GM19452 (cell line): ENCODE data around the gene DNAH2.
A peak's percentile ranks its signal among the peaks of the same experiment; 100 is the strongest.
"Not testable (repeated sequence)": the region's sequence is repeated elsewhere in the genome, so short reads cannot be mapped to it uniquely, and the experiment has no call there.

Experiments used
- ATAC-seq: cut with Tn5 transposase; IDR thresholded peaks from one replicate; pipeline ENCODE4 v1.9.1; 2021; ENCODE audit not compliant: unreplicated experiment

Gene DNAH2

DNA sequence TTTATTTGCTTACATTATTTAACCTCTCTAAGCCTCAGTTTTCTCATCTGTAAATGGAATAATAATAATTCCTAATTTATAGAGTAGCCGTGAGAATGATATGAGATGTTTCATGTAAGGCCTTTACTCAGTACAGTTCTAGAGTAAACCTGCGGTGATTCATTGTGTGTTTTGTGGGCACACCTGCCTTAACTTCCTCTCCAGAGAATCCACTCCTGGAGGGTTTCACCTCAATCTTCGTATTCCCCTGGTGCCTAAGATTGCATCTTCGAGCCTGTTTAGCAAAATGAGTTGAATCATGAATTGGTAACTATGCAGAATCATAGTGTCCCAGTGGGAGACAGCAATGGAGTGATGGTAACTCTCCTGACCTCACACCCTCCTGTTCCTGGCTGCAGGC is 52.3 kb downstream of the DNAH2 start:
- no peak for ATAC-seq

DNA sequence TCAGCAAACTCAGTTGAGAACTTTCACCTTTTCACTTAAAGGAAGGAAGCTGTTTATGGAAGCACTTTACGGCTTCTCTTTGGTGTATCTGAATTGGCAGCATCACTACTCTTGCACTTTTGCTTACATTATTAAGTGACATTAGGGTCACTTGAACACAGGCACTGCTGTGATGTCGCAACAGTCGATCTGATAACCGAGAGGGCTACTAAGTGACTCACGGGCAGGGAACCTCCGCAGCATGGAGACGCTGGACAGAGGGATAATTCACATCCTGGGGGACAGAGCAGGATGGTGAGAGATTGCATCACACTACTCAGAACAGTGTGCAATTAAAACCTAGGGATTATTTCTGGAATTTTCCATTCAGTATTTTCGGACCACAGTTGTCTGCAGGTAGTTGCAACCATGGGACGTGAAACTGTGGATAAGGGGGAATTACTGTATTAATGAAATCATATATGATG is 56.5 kb downstream of the DNAH2 start:
- no peak for ATAC-seq

GRCh38 chr17:7775051-7775450 is 57.5 kb downstream of the DNAH2 start:
- no peak for ATAC-seq

DNA sequence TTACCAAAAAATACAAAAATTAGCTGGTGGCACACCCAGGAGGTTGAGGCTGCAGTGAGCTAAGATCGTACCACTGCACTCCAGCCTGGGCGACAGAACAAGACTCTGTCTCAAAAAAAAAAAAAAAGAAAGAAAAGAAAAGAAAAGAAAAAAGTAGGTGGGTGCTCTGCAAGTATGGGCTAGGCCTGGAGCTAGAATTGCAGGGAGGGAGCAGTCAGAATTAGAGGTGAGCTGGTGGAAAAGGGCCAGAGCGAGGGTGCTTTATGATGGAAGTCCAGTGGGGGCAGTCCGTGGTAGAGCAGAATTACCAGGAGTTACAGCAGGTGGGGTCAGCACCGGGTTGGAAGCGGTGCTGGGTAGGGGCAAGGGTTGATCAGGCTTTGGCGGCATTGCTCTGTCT is 59.5 kb downstream of the DNAH2 start:
- ATAC-seq: no peak

DNA sequence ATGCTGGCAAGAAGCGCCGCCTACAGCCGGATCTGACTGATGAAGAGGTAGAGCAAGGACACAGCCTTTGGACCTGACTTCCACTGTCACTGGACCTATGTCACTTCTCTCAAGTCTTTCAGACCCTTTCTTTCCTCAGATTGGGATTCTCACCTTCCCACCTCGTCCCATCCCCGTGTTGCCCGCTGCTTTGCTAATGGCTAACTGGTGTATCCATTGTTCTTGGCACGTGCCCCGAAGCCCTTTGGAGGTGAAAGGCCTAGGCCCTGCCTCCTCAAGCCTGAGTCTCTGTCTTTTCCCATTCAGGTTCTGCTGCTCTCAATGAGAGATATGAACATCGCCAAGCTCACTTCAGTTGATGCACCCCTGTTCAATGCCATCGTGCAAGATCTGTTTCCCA is 63.2 kb downstream of the DNAH2 start:
- ATAC-seq: no peak

DNA sequence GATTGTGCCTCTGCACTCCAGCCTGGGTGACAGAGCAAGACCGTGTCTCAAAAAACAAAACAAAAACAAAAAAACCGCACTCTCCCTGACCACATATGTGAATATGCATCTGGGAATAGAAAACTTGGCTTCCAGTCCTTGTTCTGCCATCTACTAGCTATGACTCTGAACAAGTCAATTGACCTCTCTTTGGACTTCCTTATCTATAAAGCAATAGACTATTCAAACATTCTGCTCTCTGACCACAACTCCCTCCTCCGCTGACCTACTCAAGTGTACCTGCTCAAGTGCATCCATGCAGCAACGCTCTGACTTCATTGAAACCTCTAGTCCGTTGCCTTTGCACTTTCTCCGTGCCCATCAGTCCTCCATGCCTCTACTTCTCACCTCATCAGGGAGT is 63.9 kb downstream of the DNAH2 start:
- peak; percentile 60 for ATAC-seq

- no peak for ATAC-seq
Measured at GRCh38 chr17:7782240-7782639, 64.7 kb downstream of the DNAH2 start.

GRCh38 chr17:7786866-7787265 is 69.3 kb downstream of the DNAH2 start:
- ATAC-seq: no peak

DNA sequence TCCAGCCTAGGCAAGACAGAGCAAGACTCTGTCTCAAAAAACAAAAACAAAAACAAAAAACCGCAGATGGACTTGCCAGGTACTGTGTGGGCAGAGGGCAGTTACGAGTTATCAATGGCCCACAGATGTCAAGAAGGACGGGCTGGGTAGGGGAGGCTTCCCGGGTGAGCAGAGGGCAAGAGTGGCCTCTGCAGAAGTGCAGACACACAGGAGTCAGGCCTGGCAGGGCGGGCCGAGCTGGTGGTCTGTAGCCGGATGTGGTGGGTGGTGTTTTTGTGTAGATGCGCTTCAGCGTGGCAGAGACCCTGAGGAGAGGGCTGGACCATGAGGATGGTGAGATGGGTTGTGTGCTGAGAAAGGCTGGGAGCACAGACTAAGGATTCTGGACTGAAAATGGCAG is 71.6 kb downstream of the DNAH2 start:
- ATAC-seq: no peak

- ATAC-seq: no peak
Measured at GRCh38 chr17:7790150-7790549, 72.6 kb downstream of the DNAH2 start.

- ATAC-seq: no peak
Measured at GRCh38 chr17:7792611-7793010, 75.1 kb downstream of the DNAH2 start.

DNA sequence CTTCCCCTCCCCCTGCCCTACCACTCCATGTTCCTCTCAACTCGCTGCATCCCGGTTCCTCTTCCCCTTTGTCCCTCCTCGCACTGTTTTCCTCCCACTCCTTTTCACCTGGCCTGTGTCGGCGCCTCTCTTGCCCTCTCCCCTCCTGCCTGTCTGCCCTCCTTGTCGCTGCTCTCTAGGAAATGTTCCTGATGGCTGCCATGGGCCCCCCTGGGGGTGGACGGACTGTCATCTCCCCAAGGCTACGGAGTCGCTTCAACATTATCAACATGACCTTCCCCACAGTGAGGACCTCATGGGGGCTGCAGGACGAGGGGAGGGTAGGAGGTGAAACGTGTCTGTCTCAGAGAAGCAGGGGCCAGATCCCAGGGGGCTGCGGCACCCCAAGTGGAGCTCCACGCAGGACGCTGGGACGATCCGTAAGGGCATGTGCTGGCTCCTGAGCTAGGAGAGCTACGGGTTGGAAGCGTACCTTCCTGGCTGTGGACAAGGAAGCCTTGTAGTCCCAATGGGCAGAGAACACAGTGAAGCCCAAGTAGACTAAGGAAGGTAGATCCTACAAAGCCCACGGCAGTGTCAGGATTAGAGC is 76.6 kb downstream of the DNAH2 start:
- ATAC-seq: no peak

DNA sequence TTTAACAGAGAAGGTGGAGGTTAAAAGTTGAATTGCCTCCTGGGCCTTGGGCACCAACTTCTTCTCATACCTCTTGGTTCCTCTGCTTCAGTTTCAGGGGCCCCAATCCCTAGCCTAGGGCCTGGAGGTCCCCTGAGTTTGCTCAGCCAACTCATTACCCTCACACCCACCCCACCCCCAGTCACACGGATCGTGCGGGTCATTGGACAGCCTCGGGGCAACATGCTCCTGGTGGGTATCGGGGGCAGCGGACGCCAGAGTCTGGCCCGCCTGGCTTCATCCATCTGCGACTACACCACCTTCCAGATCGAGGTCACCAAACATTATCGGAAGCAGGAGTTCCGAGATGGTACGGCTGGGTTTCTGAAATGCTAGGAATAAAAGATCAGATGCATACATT is 80.4 kb downstream of the DNAH2 start:
- no peak for ATAC-seq

DNA sequence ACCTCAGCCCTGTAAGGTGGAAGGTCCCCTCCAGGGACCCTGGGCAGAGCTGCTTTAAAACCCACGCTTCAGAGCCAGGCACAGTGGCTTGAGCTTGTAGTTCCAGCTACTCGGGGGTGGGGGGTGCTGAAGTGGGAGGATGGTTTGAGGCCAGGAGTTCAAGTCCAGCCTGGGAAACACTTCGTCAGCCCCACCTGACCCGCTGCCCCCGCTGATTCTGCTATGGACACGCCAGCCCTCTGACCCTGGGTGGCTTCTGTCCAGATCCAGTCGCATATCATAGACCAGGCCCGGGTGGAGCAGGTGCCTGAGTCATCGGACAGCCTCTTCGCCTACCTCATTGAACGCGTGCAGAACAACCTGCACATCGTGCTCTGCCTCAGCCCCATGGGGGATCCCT is 81.3 kb downstream of the DNAH2 start:
- ATAC-seq: no peak

- no peak for ATAC-seq
Measured at GRCh38 chr17:7803981-7804380, 86.4 kb downstream of the DNAH2 start.

GRCh38 chr17:7806587-7806986 is 89.0 kb downstream of the DNAH2 start:
- ATAC-seq: no peak

DNA sequence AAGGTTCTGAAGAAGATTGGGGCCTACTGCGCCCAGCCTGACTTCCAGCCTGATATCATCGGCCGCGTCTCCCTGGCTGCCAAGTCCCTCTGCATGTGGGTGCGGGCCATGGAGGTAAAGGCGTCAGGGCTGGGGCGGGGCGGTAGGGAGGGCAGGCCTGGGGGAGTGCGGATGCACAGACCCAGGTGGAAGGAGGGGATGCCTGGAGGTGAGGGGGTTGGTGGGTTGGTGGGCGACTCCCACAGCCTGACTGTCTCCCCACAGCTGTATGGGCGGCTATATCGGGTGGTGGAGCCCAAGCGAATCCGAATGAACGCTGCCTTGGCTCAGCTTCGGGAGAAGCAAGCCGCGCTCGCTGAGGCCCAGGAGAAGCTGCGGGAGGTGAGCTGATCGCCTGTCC is 89.7 kb downstream of the DNAH2 start:
- no peak for ATAC-seq

GRCh38 chr17:7809086-7809790 is 91.7 kb downstream of the DNAH2 start:
- no peak for ATAC-seq

DNA sequence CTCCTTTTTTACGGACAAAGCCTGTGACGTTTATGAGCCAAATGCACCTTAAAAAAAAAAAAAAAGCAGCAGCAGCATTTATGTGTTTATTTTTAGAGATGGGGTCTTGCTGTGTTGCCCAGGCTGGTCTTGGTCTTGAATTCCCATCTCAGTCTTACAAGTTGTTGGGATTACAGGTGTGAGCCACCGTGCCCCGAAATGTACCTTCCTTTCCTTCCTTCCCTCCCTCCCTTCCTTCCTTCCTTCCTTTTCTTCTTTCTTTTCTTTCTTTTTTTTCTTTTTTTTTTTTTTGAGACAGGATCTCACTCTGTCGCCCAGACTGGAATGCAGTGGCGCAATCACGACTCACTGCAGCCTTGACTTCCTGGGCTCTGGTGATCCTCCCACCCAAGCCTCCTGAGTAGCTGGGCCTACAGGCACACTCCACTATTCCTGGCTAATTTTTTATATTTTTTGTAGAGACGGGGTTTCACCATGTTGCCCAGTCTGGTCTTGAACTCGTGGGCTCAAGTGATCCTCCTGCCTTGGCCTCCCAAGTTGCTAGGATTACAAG is 92.3 kb downstream of the DNAH2 start:
- not testable (repeated sequence) for ATAC-seq

DNA sequence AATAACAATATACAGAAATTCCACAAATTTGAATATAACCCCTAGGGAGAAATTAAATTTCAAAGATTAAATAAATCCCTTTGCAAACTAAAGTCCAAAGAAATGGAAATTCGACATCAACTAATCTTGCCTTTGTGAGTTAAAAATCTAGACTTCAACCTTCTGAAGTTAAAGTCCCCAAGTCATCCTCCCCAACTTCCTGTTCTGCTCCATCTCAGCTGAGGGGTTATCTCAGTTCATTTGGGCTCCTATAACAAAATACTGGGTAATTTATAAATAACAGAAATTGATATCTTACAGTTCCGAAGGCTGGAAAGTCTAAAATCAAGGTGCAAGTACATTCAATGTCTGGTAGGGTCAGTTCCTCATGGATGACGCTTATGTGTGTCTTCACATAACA is 93.7 kb downstream of the DNAH2 start:
- no peak for ATAC-seq

DNA sequence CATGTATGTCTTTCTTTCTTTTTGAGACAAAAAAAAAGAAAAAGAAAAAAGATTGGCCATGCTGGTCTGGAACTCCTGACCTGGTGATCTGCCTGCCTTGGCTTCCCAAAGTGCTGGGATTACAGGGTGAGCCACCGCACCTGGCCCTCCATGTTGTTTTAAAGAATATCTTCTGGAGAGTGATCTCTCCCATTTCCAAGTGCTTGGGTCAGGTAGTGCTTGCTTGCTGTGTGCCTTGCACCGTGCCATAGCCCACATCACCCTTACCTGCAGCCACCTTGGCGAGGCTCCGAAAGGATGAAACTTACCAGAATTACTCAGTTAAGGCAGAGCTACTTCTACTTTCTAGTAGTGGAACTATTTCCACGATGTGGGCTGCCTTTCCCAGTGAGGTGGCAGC is 97.4 kb downstream of the DNAH2 start:
- ATAC-seq: no peak

GRCh38 chr17:7816926-7817642 is 99.5 kb downstream of the DNAH2 start:
- ATAC-seq: no peak
